Measurements from ENCODE around the gene EEPD1.

EEPD1 gene

DNA sequence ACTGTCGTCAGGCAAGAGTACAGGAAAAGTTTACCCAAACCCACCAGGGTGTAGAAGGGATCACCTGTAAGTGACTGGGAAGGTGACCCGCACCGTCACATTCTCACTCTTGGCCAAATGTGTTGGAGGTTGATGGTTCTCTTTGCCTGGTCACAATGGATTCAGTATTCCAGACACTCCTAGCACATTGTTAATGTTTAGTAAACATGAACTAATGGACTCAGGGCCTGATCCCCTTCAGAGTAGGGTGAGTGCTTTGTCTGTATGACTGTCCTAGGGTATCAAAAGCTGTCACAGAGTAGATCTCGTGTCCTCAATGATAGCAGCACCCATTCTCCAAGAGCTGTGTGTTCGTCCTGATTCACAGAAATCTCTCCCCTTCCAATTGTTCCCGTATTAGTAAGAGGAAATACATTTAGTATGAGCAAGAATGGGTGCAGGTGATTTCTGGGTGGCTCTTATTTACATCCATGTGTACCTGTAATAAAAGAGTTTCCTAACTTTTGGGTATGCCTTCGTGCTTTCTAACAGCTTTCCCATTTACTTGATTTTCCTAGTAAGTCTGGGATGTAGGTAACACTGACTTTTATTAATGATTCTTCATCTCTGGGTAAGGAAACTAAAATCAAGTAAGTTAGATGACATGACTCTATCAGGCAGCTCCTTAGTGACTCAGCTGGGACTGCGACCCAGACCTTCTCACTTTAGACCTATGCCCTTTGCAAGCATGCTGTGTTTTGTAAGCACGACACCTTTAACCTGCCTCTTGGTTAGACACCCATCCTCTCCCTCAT is 4.7 kb downstream of the EEPD1 start:
- no peak for DNase-seq

DNA sequence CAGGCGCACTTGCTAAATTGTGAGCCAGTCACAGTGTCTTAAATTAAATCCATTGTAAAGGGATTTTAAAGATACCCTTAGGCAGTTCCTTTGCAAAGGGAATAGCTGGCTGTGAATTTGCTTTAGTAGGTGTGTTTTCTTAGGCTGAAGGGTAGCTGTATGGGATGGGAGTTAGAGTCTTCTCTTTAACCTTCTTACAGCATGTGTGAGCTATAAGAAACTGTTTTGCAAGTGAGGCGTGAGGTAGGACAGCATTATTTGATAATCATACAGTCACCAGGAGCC is 5.2 kb downstream of the EEPD1 start:
- DNase-seq: no peak

DNA sequence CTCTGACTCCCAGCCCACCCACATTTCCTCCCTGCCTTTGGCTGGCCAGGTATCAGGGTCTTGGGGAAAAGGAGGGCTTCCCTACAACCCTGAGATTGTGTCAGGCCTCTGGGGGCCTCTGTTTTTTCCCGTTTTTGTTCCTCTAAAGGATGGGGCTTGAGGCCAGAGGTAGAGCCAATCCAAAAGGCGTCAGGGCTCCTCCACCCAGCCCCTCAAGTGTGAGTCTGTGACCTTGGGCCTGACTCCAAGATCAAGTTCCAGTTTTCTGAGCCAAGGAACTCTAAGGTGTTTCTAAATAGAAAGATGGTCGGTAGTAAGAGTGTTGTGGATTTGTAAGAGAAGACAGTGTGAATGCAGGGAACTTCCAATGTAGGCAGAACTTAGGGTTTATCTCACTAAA is 6.6 kb downstream of the EEPD1 start:
- DNase-seq: no peak

DNA sequence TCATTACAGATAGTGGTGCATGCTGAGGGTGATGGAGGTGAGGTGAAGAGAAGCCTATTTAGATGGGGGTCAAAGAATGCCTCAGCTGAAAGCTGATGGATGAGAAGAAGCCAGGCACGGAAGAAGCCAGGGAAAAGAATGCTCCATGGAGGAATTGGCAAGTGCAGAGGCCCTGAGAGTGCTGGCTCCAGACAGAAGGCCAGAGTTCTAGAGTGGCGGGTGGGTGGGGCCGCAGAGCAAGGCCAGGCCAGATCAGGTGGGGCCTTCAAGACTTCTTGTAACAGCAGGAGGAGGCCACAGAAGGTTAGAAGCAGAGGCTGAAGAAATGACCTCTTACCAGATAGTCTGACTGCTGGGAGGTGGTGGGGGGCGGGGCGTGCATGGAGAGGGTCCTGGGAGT is 7.3 kb downstream of the EEPD1 start:
- DNase-seq: no peak

DNA sequence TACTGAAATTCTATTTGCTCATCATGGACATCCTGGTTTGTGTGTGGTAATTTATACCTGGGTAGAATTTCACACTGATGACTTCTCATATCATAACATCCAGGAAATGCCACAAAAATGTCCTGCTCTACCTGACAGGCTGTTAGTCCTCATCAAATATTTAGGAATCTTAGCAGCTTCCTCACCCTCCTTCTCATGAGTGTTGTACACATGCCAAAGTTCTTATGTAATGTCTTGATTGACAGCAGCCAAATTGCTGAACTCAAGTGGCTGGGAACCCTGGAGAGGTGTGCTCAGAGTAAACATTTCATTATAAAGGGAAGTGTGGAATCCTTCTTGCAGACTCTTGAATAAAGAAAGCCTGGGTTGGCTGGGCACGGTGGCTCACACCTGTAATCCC is 8.9 kb downstream of the EEPD1 start:
- DNase-seq: no peak

DNA sequence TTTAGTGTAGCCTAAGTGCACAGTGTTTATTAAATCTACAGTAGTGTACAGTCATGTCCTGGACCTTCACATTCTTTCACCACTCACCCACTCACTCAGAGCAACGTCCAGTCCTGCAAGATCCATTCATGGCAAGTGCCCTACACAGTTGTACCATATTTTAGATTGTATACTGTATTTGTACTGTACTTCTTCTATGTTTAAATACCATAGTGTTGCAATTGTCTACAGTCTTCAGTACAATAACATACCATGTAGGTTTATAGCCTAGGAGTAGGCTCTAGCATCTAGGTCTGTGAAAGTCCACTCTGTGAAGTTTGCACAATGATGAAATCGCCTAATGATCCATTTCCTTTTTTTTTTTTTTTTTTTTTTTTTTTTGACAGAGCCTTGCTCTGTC is 12.0 kb downstream of the EEPD1 start:
- DNase-seq: no peak

DNA sequence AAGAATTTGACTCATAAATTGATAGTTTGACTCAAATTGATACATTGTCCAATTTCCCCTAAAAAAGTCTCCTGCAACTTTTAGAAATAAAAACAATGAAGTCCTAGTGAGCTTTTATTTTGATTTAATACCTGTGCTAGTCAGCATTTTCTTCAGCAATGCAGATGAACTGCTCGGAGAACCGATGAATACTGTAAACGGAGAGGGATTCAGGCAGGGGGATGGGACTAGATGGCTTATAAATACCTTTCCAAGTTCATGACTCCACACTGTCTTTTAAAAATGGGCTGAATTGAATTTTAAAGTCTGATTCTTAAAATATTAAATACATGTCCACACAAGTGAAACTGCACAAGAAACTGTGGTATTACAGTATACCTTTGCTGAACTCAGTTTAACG is 12.7 kb downstream of the EEPD1 start:
- DNase-seq: no peak

DNA sequence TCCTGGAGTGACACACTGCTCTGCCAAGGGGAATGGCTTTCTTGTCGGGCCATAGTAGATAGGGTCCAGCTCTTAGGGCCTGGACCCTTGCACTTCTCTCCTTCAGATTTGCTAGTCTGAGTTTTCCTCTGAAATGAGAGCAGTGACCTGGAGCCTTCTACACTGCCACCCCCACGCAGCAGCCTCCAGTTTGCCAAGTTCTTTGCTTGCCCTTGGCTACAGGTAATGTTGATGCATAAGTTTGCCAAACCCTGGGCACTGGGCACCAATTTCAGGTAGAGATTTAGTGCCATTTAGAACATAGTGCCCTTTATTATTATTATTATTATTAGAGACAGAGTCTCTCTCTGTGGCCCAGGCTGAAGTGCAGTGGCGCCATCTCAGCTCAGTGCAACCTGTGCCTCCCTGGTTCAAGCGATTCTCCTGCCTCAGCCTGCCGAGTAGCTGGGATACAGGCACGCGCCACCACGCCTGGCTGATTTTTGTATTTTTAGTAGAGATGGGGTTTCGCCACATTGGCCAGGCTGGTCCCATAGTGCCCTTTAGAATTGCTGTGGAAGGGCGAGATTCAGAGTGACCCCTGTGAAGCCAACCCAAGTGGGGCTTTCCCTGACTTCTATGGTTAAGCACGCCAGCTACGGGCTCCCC is 14.5 kb downstream of the EEPD1 start:
- DNase-seq: no peak

DNA sequence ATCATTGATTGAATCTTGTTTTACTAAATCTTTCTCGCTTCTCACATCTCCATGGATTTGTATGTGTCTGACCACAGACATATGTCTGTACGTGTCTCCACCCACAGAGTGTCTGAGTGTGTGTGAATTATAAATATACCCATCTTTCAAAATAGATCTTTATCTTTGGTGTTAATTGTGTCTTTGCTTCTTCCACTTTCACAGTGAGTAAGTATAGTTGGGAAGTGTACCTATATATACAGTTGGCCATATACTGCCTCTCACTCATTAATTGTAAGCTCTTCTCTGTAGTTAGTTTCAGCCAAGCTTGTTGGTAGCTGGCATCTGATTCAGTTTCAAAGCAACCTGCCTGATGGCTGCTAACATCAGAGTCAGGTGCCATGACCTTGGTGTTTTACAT is 18.4 kb downstream of the EEPD1 start:
- DNase-seq: no peak

DNA sequence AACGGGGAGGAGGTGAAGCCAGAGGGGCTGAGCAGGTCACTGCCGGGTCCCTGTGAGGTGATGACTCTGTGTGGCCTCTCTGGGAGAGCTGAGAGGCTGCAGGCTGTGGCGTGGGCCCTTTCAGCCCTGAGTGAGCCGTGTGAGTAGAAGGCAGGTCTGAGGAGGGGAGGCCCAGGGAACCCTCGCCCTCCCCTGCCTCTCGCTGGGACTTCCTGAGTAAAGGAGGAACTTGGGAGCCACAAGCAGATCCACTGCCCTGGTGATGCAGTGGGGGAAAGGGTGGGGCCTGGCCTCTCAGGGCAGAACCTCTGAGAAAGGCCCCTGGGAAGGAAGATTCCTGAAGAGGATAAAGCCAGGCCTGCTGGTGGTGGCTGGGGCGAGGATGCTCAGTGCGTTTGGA is 22.8 kb downstream of the EEPD1 start:
- no peak for DNase-seq

DNA sequence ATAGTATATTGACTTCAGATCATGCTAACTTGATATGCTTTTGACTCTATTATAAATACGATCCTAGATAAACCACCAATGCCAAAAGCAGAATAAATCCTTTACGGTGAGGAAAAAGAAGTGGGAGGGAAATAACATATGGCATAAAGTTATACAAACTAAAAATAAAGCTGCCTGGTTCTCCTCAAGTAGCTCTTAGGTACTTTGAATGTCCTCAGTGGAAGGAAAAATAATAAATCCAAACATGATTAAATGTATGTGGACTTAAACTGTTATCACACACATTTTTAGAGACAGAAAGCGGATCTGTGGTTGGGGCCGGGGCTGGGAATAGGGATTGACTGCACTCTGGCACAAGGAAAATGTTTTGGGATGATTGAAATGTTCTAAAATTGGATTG is 23.6 kb downstream of the EEPD1 start:
- no peak for DNase-seq

DNA sequence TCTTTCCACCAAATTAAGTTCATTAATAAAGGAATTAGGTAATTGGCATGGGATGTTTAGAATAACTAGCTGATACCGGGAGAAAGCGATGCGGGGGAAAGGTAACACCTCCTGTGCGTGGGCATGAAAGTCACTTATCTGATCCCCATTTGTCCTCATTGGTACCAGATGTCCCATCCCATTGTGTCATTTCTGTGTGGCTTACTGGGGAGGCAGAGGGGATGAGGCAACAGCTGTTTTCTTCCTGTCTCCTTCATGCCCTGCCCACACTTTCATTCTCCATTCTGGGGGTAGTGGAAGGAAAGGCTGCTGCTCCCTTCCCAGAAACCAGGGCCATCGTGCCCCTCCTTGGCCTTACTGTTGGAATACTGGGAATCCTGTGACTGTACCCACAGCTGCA is 27.1 kb downstream of the EEPD1 start:
- DNase-seq: no peak

DNA sequence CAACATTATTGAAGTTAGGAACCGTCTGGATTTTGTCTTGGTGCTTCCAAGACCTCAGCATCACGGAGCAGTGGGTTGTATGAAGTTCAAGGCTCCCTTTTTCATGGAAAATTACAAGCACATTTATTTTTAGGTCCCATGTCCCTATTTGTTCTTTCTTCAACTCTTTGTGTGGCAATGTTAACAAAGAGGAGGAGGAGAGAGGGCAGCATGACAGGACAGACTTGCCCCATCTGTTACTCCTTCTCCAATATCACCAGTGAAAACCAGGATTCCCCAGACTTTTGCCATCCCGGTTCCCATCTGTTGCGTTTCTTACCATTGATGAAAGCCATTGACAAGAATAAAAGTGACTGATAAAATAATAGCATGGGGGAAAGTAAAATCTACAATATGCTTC is 28.6 kb downstream of the EEPD1 start:
- no peak for DNase-seq

DNA sequence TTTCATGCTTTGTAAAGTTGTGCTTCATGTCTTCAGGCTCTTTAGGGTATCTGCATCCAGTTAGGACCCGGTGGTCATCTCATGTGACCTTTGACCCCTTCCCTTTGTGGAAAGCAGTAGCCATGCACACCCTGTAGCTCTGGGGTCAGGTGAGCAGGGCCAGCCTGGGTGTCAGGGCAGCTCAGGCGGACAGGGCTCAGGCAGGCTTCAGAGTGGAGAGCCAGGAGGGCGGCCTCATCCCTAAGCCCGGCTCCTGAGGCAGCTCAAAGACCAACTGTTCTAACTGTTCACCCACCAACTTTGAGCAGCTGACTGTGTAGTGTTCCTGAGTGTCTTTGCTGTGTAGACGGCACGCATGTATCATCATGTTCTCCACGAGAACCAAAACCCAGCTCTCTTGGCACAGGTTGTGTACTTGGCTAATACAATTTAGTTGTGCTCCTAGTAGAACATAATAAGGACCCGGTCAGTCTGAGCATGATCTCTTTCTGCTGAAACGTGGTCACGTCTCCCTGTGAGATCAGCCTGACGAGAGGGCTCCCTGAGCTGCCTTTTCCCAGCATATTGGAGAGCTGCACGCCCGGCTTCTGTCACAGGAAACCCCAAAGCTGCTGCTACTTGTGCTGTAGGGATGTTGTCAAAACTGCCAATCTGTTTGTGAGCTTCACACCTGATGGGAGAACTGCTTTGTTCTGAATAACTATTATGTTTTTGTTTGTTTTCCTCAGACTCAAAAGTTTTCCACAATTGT is 30.0 kb downstream of the EEPD1 start:
- no peak for DNase-seq

DNA sequence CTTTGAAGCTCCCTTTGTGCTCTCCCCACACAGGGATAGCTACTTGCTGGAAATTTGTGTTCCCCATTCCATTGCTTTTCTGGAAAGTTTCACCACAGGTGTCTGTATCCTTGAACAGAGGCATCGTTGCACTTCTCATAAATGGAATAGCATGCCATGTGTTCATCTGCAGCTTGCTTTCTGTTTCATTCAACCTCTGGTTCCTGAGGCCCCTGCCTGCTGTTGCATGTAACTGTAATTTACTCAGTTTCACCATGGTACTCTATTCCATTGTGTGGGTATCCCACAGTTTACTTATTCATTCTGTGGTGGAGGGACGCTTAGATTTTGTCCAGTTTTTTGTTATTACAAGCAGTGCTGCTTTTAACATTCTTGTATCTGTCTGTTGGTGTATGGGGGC is 32.0 kb downstream of the EEPD1 start:
- DNase-seq: no peak

DNA sequence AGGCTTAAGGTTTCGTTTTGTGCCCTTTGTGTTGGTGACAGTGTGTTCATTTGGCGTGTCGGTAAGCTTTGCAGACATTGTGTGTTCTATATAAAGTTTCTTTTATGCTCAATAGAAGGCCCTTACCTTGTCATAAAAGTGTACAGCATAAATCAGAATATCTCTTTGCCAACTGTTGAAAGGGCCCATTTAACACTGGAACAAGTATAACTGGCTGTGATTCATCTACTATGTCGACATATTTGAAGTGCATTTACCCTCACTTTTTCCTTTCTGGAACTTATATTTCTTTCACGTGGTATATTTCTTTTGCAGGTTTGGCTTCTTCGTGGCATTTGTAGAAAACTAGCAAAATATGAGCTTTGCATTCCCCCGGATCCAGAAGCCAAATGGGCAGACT is 32.7 kb downstream of the EEPD1 start:
- no peak for DNase-seq

DNA sequence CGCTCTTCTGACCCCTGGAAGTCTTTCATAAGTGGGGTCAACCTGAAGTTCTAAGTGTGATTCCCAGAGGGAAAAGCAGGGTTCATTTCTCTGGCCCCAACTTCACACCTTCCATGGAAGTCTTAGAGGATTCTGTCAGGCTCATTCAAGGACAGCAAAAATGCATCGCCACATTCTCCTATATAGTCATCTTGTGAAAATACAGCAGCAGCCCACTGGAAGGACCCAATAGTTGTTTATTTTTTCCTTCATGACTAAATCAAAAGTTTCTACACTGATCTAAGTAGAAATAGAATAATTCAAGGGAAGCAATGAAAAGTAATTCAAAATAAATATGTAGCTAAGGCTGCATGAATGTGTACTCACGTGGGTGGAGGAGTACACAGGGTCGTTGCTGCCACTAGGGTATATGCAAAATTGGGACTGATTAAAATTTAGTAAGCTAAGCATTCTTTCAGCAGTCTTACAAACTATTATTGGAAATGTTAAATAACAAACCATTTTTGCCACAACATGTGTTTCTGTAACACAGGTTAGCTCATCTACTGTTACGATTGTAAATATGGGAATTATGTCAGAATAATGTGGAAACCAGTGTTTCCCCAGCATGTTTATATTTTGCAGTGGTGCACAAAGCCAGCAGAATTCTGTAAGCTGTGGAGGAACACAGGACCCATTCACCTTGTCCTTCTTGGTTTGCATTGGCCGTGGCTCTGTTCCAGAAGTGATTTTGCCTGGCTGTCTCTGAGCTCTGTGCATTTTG is 33.5 kb downstream of the EEPD1 start:
- DNase-seq: no peak

DNA sequence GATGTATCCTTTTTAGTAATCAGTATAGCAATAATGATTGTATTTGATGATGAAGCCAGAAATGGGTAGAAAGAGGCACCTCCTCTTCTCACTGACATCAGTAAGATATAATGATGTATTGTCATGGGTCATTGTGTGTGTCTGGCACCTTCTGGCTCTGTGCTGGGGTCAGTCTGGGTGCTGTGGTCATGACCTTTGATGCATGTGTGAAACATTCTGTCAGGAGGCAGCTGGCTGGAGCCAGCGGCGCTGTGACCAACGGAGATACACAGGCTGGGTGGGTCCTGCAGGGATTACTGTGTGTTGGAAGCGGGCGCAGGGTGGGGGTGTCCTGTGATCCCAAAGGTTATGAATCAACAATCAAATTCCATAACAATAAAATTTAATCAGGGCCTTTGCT is 35.2 kb downstream of the EEPD1 start:
- DNase-seq: no peak

DNA sequence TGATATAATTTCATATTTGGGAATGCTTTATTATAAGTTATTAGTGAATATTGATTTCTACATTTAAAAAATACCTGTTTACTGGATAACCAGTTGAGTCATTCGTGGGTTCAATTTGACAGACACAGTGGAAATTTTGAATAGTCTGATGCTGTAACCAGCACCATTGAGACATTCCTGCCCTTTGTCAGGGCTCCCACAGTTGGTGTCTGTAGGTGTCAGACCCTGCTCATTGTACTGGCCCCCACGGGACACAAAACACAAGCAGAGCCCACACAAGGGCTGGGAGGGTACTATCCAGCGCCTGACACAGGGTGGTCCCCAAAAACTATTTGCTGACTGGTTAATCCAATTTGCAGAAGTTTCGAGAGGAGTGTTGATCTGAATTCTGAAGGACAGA is 35.9 kb downstream of the EEPD1 start:
- no peak for DNase-seq

DNA sequence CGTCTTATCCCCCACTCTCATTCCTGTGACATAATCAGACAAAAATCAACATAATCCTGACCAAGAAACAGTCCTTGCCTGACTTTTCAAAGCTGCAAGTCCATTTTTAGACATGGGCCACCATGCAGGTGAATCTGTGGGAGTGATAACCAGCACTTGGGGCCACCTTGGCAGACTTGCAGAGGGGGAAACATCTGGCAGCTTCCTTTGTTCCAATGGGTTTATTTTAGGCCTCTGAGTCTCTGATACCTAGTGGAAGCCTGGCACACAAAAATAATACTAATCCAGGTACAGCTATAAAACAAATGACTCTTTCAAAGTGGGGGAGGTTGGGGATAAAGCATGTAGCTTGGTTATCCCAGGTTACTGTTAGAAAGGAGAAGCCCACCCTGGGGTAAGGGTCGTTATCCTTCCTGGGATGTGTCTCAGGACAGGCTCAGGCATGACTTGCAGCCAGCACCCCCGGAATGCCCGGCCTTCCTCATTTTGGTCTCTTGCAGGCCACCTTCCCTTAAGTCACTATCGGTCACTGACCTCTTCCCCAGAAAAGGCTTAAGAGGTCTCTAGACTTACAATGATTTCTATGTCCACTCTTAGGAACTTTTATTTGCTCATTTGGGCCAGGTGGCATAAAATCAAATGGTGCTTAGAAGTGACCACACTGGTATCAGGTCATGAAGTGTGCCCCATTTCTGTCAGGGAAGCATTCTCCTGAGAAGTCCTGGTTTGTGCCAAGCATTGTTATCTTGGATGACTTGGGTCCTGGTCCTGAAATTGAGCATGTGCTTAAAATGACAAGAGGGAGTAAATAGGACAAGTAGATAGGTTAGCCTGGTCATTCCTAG is 37.6 kb downstream of the EEPD1 start:
- no peak for DNase-seq

DNA sequence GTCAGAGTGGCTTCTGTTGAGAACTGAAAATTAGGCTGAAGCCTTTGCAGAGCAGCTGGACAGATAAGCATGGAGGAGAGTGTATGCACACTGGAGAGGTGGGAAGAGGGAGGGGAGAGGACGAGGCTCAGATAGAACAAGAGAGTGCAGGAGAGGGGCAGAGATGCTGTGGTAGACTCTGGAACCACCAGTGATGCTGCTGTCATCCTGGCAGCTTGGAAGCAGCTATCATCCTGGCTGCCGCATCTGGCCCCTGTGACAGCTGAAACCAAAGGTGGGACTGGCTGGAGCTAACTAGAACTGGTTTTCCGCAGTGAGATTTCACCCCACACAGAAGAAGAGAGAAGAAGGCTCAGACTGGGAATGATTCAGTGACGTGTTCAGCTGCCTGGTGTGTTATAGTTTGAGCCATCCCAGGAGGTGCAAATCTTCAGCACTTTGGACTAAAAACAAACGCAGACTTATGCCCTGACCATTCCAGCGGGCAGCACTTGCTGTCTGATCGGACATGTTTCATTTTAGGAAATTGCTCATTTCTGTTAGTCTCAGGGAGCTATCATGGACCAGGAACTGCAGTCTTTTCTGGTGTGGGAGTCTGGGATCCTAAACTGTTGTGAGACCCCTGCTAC is 38.4 kb downstream of the EEPD1 start:
- DNase-seq: no peak

Measured in T1000 (cell line).